ENCODE results near the gene AFDN. TPM values are rescaled to one million over a fixed set of nuclear protein-coding genes. Genes with fewer than 3 reads are reported as not detected.

Gene AFDN
- total RNA-seq, 1 experiment from 2014 or later = 177 TPM

DNA sequence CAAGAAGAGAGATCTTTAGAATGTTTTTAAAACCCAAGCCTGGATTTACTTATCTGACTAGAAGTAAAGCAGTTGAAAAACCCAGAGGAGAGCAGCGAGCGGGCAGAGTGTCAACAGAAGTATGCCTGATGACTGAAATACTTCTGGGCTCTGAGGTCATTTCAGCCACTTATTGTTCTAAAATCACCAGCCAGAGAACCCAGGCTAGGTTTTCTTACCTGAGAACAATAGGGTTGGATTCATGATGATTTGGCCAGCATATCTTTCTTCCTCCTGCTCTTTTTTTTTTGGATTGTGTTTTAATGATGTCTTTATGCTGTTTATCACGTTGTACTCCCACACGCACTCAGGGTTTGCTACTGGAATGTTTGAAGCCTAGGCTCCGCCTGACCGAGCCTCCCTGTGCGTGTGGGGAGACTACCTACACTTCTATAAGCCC is 107.7 kb downstream of the AFDN start:
- H3K4me1 Mint-ChIP-seq (ENCODE audit: low read depth, unreplicated experiment) = peaks cover 21% of the 10 kb centered on the region
- Histone ChIP-seq H3K36me3 (ENCODE audit: control insufficient read depth, insufficient read depth, low read length) (no peaks in the 10 kb centered on the region), H3K9me3 (no peaks in the 10 kb centered on the region), H3K27me3 (replicated peaks; ENCODE audit: control insufficient read depth, insufficient read depth, low read length) (no peaks in the 10 kb centered on the region), H3K4me3 (ENCODE audit: low read depth, low read length) (no peak overlapping the region), H3K4me1 (peaks cover 33% of the 10 kb centered on the region)
- TF ChIP-seq, protein P1, sequence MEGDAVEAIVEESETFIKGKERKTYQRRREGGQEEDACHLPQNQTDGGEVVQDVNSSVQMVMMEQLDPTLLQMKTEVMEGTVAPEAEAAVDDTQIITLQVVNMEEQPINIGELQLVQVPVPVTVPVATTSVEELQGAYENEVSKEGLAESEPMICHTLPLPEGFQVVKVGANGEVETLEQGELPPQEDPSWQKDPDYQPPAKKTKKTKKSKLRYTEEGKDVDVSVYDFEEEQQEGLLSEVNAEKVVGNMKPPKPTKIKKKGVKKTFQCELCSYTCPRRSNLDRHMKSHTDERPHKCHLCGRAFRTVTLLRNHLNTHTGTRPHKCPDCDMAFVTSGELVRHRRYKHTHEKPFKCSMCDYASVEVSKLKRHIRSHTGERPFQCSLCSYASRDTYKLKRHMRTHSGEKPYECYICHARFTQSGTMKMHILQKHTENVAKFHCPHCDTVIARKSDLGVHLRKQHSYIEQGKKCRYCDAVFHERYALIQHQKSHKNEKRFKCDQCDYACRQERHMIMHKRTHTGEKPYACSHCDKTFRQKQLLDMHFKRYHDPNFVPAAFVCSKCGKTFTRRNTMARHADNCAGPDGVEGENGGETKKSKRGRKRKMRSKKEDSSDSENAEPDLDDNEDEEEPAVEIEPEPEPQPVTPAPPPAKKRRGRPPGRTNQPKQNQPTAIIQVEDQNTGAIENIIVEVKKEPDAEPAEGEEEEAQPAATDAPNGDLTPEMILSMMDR (IDR thresholded peaks at IDR 0.05; ENCODE audit: insufficient read depth in 1 of 2, low read depth in 1 of 2, low read length in 1 of 2, severe bottlenecking in 1 of 2, unreplicated experiment in 1 of 2) = no peak
- H3K36me3 Mint-ChIP-seq (ENCODE audit: insufficient read depth, unreplicated experiment) = peaks cover 62% of the 10 kb centered on the region
- ChIA-PET CTCF (no interaction called here), POLR2A (no interaction called here)
- H3K27me3 Mint-ChIP-seq (ENCODE audit: insufficient read depth, unreplicated experiment) = no peaks in the 10 kb centered on the region
- BruUV-seq (replicated peaks) = no TSS peak
- no peak for DNase-seq
- H3K27ac Mint-ChIP-seq (ENCODE audit: unreplicated experiment) = no peak overlapping the region
- H3K4me3 Mint-ChIP-seq (ENCODE audit: unreplicated experiment) = no peak overlapping the region
- intact Hi-C loops (cut with micrococcal nuclease; ENCODE audit: unreplicated experiment) = no loop called here
- no peaks in the 10 kb centered on the region for H3K9me3 Mint-ChIP-seq (ENCODE audit: unreplicated experiment)

DNA sequence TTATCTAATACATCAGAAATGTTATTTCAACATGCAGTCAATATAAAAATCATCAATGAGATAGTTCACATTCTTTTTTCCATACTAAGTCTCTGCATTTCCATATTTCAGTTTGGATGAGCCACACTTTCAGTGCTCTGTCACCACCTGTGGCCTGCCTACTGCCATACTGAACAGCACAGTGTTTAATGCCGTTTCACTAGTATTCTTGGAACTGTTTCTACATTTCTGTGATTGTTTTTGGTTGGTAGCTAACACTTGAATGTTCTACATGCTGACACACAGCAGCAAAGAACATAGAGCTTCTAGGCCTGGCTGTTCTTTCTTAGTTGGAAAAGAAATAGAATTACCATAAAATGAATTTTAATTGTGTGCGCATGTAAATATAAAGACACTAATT is 109.3 kb downstream of the AFDN start:
- Mint-ChIP-seq H3K9me3 (ENCODE audit: unreplicated experiment) (no peaks in the 10 kb centered on the region), H3K4me1 (ENCODE audit: low read depth, unreplicated experiment) (peaks cover 11% of the 10 kb centered on the region), H3K36me3 (ENCODE audit: insufficient read depth, unreplicated experiment) (peaks cover 54% of the 10 kb centered on the region), H3K4me3 (ENCODE audit: unreplicated experiment) (no peak overlapping the region), H3K27ac (ENCODE audit: unreplicated experiment) (no peak overlapping the region), H3K27me3 (ENCODE audit: insufficient read depth, unreplicated experiment) (no peaks in the 10 kb centered on the region)
- H3K4me1 ChIP-seq = peaks cover 33% of the 10 kb centered on the region
- TF ChIP-seq, protein P1 (IDR thresholded peaks at IDR 0.05; ENCODE audit: insufficient read depth in 1 of 2, low read depth in 1 of 2, low read length in 1 of 2, severe bottlenecking in 1 of 2, unreplicated experiment in 1 of 2) = no peak
- no peaks in the 10 kb centered on the region for H3K27me3 ChIP-seq (replicated peaks; ENCODE audit: control insufficient read depth, insufficient read depth, low read length)
- CTCF ChIA-PET = no interaction called here
- POLR2A ChIA-PET = interaction anchor here (0.6 kb wide), 1 partner anchor 1789 kb away, joined by 3 read pairs; no protein-coding TSS in a partner anchor
- intact Hi-C loops (cut with micrococcal nuclease; ENCODE audit: unreplicated experiment) = no loop called here
- DNase-seq = no peak
- BruUV-seq (replicated peaks) = no TSS peak
- no peaks in the 10 kb centered on the region for H3K9me3 ChIP-seq
- H3K4me3 ChIP-seq (ENCODE audit: low read depth, low read length) = no peak overlapping the region
- no peaks in the 10 kb centered on the region for H3K36me3 ChIP-seq (ENCODE audit: control insufficient read depth, insufficient read depth, low read length)

DNA sequence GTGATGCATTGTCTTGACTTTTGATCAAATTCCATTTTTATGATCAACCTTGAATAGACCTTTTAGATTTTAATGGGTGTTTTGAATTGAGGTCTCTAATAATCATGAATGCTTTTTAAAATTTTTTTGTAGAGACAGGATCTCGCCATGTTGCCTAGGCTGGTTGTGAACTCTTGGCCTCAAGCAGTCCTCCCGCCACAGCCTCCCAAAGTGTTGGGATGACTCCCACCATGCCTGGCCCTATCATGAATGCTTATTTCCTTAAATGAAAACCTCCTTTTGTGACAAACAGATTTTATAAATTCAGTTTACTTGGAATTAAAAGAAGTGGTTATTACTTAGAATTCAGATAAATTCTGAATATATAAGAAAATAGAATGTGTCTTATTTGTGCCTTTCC is 110.6 kb downstream of the AFDN start:
- peaks cover 50% of the 10 kb centered on the region for H3K36me3 Mint-ChIP-seq (ENCODE audit: insufficient read depth, unreplicated experiment)
- TF ChIP-seq, protein P1 (IDR thresholded peaks at IDR 0.05; ENCODE audit: insufficient read depth in 1 of 2, low read depth in 1 of 2, low read length in 1 of 2, severe bottlenecking in 1 of 2, unreplicated experiment in 1 of 2) = no peak
- H3K4me1 Mint-ChIP-seq (ENCODE audit: low read depth, unreplicated experiment) = peaks cover under 1% of the 10 kb centered on the region
- no peaks in the 10 kb centered on the region for H3K9me3 Mint-ChIP-seq (ENCODE audit: unreplicated experiment)
- no TSS peak for BruUV-seq (replicated peaks)
- no peaks in the 10 kb centered on the region for H3K27me3 Mint-ChIP-seq (ENCODE audit: insufficient read depth, unreplicated experiment)
- intact Hi-C loops (cut with micrococcal nuclease; ENCODE audit: unreplicated experiment) = no loop called here
- no peaks in the 10 kb centered on the region for H3K36me3 ChIP-seq (ENCODE audit: control insufficient read depth, insufficient read depth, low read length)
- H3K27ac Mint-ChIP-seq (ENCODE audit: unreplicated experiment) = no peak overlapping the region
- CTCF ChIA-PET = no interaction called here
- DNase-seq = no peak
- H3K4me3 ChIP-seq (ENCODE audit: low read depth, low read length) = no peak overlapping the region
- no peaks in the 10 kb centered on the region for H3K27me3 ChIP-seq (replicated peaks; ENCODE audit: control insufficient read depth, insufficient read depth, low read length)
- peaks cover 20% of the 10 kb centered on the region for H3K4me1 ChIP-seq
- no peak overlapping the region for H3K4me3 Mint-ChIP-seq (ENCODE audit: unreplicated experiment)
- no peaks in the 10 kb centered on the region for H3K9me3 ChIP-seq
- POLR2A ChIA-PET = no interaction called here

Measured in Caco-2 (cell line).